ENCODE results near the gene LONRF3. TPM values are rescaled to one million over a fixed set of nuclear protein-coding genes. Genes with fewer than 3 reads are reported as not detected.

The LONRF3 gene
- total RNA-seq (1 to 10 TPM; 1.3 to 1.8 TPM), polyA plus RNA-seq (2.5 TPM)

DNA sequence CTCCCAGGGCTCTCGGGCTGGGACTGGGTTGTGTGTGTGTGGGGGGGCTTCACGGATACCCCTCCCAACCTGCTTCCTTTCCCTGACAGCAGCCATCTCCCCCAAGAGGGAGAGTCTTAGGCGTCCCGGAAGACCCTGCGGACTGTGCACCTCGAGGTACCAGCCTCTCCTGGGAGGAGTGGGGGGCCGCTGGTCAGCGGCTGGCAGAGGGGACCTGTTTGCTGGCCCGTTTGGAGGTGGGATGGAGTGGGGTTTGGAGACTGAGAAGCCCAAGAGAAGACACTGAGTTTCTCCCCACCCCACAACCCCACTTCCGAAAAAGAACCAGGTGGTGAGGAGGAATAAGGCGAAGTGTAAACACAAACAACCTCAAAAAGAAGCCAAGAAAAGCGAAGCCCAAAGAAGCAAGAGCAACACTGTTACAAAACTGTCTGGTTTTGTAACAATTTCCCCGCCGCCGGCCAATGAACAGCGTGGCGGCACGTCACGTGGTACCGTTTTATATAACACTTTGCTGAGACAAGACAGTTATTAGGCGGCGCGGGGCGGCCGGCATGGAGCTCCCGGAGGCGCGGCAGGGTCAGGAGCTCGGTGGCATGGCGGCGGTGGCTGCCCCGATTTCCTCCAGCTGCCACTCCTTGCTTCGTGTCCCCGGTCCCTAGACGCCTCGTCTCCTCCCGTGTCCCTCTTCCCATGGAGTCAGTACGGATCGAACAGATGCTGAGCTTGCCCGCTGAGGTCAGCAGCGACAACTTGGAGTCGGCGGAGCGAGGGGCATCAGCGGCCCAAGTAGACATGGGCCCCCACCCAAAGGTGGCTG, at the start of gene LONRF3:
Gene LONRF3, plus strand, starts transcription at position 531 of the 820 bp plus-strand sequence. Its CDS starts 163 bp downstream, at position 694.
- Mint-ChIP-seq H3K27me3 (peaks cover 24 to 28% of the 10 kb centered on the region in 2 donors), H3K4me1 (peaks cover 14 to 24% (median 15%) of the 10 kb centered on the region in 3 donors), H3K4me3 (peak within 1 kb of the TSS; percentile 82 to 94 (median 86)), H3K36me3 (no peaks in the 10 kb centered on the region), H3K27ac (peak within 1 kb of the TSS; percentile 80 to 98 (median 93)), H3K9me3 (peaks cover 0 to 6% (median 0%) of the 10 kb centered on the region in 5 donors)
- Histone ChIP-seq H3K4me3 (ENCODE audit: low read length) (peak within 1 kb of the TSS; percentile 50), H3K36me3 (ENCODE audit: insufficient read depth, low read length) (no peaks in the 10 kb centered on the region), H3K9me3 (ENCODE audit: low read length) (no peaks in the 10 kb centered on the region), H3K4me1 (ENCODE audit: insufficient read depth, low read length) (peaks cover 7% of the 10 kb centered on the region), H3K27me3 (ENCODE audit: insufficient read depth, low read length, poor library complexity, severe bottlenecking) (no peaks in the 10 kb centered on the region), H3K27ac (ENCODE audit: low read depth, low read length) (peak within 1 kb of the TSS; percentile 64)
- DNase-seq: peak; percentile 41 to 70 (median 57)
- ChIA-PET POLR2A (no interaction called here), CTCF (interaction anchor here (0.6 to 1.2 kb wide), 3 partner anchors 31 to 111 kb away, joined by 3 read pairs; no protein-coding TSS in a partner anchor)

DNA sequence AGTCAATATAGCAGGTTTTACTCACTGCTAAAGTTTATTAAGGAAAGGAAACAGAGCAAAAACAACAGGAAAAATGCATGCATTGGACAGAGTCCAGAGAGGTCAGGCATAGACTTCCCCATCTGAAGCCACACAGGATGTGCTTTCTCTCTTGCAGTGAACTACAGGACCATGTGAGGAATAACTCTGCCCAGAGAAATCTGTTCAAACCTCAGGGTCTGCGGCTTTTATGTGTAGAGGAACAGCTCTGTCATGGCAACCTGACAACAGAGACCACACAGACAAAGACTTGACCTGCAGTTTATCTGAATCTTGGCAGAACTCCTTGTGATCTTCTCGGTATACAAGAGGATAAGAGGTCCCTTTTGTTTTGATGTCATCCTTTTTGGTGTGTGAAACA, 46.3 kb upstream of the LONRF3 start:
- ChIA-PET POLR2A (no interaction called here), CTCF (no interaction called here)
- Mint-ChIP-seq H3K4me1 (no peaks in the 10 kb centered on the region), H3K27ac (no peak overlapping the region), H3K27me3 (peaks cover 0 to 2% of the 10 kb centered on the region in 2 donors), H3K4me3 (no peak overlapping the region), H3K9me3 (peaks cover 0 to 5% (median 0%) of the 10 kb centered on the region in 5 donors), H3K36me3 (no peaks in the 10 kb centered on the region)
- no peak for DNase-seq
- no peaks in the 10 kb centered on the region for H3K27me3 ChIP-seq (ENCODE audit: insufficient read depth, low read length, poor library complexity, severe bottlenecking)
- no peak overlapping the region for H3K4me3 ChIP-seq (ENCODE audit: low read length)
- H3K27ac ChIP-seq (ENCODE audit: low read depth, low read length): no peak overlapping the region
- no peaks in the 10 kb centered on the region for H3K36me3 ChIP-seq (ENCODE audit: insufficient read depth, low read length)
- no peaks in the 10 kb centered on the region for H3K4me1 ChIP-seq (ENCODE audit: insufficient read depth, low read length)
- no peaks in the 10 kb centered on the region for H3K9me3 ChIP-seq (ENCODE audit: low read length)

DNA sequence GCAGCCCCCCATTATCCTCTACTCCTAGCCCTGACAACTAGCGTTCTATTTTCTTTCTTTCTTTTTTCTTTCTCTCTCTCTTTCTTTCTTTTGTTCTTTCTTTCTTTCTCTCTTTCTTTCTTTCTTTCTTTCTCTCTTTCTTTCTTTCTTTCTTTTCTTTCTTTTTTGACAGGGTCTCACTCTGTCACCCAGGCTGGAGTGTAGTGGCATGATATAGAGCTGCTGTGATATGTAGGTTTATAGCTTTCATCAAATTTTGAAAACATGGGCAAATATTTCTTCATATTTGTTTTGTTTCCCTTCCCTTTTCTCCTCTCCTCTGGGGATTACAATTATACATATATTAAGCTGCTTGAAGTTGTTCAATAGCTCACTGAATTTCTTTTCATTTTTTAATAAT, 39.1 kb upstream of the LONRF3 start:
- Mint-ChIP-seq H3K4me1 (no peaks in the 10 kb centered on the region), H3K27me3 (peaks cover 5 to 6% of the 10 kb centered on the region in 2 donors), H3K36me3 (no peaks in the 10 kb centered on the region), H3K4me3 (no peak overlapping the region), H3K9me3 (peaks cover 0 to 2% (median 0%) of the 10 kb centered on the region in 5 donors), H3K27ac (no peak overlapping the region)
- Histone ChIP-seq H3K27me3 (ENCODE audit: insufficient read depth, low read length, poor library complexity, severe bottlenecking) (no peaks in the 10 kb centered on the region), H3K27ac (ENCODE audit: low read depth, low read length) (no peak overlapping the region), H3K36me3 (ENCODE audit: insufficient read depth, low read length) (no peaks in the 10 kb centered on the region), H3K4me3 (ENCODE audit: low read length) (no peak overlapping the region), H3K9me3 (ENCODE audit: low read length) (no peaks in the 10 kb centered on the region), H3K4me1 (ENCODE audit: insufficient read depth, low read length) (no peaks in the 10 kb centered on the region)
- ChIA-PET POLR2A (no interaction called here), CTCF (no interaction called here)
- no peak for DNase-seq

DNA sequence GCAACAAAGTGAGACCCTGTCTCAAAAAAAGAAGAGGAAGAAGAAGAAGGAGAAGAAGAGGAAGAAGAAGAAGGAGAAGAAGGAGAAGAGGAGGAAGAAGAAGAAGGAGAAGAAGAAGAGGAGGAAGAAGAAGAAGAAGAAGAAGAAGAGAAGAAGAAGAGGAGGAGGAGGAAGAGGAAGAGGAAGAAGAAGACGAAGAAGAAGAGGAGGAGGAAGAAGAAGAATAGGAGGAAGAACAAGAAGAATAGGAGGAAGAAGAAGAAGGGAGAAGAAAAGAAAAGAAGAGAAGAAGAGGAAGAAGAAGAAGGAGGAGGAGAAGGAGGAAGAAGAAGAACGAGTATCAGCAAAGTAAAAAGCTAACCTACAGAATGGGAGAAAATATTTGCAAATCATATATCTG, 33.3 kb upstream of the LONRF3 start:
- Mint-ChIP-seq H3K27me3 (peaks cover 5 to 10% of the 10 kb centered on the region in 2 donors), H3K4me1 (no peaks in the 10 kb centered on the region), H3K27ac (no peak overlapping the region), H3K4me3 (no peak overlapping the region), H3K36me3 (no peaks in the 10 kb centered on the region), H3K9me3 (no peaks in the 10 kb centered on the region)
- DNase-seq: no peak
- no peak overlapping the region for H3K27ac ChIP-seq (ENCODE audit: low read depth, low read length)
- no peaks in the 10 kb centered on the region for H3K36me3 ChIP-seq (ENCODE audit: insufficient read depth, low read length)
- H3K27me3 ChIP-seq (ENCODE audit: insufficient read depth, low read length, poor library complexity, severe bottlenecking): no peaks in the 10 kb centered on the region
- ChIA-PET POLR2A (no interaction called here), CTCF (no interaction called here)
- H3K4me1 ChIP-seq (ENCODE audit: insufficient read depth, low read length): no peaks in the 10 kb centered on the region
- no peak overlapping the region for H3K4me3 ChIP-seq (ENCODE audit: low read length)
- H3K9me3 ChIP-seq (ENCODE audit: low read length): no peaks in the 10 kb centered on the region

DNA sequence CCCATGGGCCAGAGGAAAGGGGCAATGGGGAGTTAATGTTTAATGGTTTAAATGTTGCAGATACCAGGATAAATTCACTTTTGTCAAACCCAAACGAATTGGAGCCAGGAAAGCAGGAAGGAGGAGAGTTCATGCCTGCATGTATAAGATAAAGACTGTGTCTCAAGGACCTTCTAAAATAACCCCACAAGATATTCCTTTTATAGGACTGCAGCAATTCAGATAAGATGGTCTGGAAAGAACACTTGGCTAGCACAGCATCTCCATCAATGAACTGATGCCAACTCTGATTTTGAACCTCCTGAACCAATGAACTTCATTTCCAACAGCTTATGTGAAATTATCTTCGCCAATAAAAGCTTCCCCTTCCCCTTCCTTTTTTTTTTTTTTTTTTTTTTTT, 31.3 kb upstream of the LONRF3 start:
- H3K27me3 Mint-ChIP-seq: peaks cover 0 to 8% of the 10 kb centered on the region in 2 donors
- no peaks in the 10 kb centered on the region for H3K4me1 Mint-ChIP-seq
- Histone ChIP-seq H3K27me3 (ENCODE audit: insufficient read depth, low read length, poor library complexity, severe bottlenecking) (no peaks in the 10 kb centered on the region), H3K27ac (ENCODE audit: low read depth, low read length) (no peak overlapping the region), H3K4me1 (ENCODE audit: insufficient read depth, low read length) (no peaks in the 10 kb centered on the region), H3K36me3 (ENCODE audit: insufficient read depth, low read length) (no peaks in the 10 kb centered on the region), H3K9me3 (ENCODE audit: low read length) (no peaks in the 10 kb centered on the region), H3K4me3 (ENCODE audit: low read length) (no peak overlapping the region)
- no peak overlapping the region for H3K4me3 Mint-ChIP-seq
- no peaks in the 10 kb centered on the region for H3K9me3 Mint-ChIP-seq
- no peak for DNase-seq
- ChIA-PET POLR2A (no interaction called here), CTCF (no interaction called here)
- H3K36me3 Mint-ChIP-seq: no peaks in the 10 kb centered on the region
- no peak overlapping the region for H3K27ac Mint-ChIP-seq

DNA sequence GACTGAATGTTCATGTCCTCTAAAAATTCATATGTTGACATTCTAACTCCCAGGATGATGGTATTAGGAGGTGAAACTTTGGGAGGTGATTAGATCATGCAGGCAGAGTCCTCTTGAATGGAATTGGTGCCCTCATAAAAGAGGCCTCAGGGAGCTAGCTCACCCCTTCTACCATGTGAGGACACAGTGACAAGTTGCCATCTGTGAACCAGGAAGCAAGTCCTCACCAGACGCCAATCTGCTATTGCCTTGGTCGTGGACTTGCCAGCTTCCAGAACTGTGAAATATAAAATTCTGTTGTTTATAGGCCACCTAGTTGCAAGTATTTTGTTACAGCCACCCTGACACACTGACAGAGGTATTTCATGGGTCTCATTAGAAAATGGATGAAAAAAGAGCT, 28.5 kb upstream of the LONRF3 start:
- Histone ChIP-seq H3K27ac (ENCODE audit: low read depth, low read length) (no peak overlapping the region), H3K4me1 (ENCODE audit: insufficient read depth, low read length) (no peaks in the 10 kb centered on the region), H3K4me3 (ENCODE audit: low read length) (no peak overlapping the region), H3K36me3 (ENCODE audit: insufficient read depth, low read length) (no peaks in the 10 kb centered on the region), H3K9me3 (ENCODE audit: low read length) (no peaks in the 10 kb centered on the region), H3K27me3 (ENCODE audit: insufficient read depth, low read length, poor library complexity, severe bottlenecking) (no peaks in the 10 kb centered on the region)
- H3K9me3 Mint-ChIP-seq: no peaks in the 10 kb centered on the region
- H3K36me3 Mint-ChIP-seq: no peaks in the 10 kb centered on the region
- DNase-seq: no peak
- POLR2A ChIA-PET: no interaction called here
- no peak overlapping the region for H3K4me3 Mint-ChIP-seq
- CTCF ChIA-PET: no interaction called here
- peaks cover 0 to 7% of the 10 kb centered on the region in 2 donors for H3K27me3 Mint-ChIP-seq
- H3K4me1 Mint-ChIP-seq: no peaks in the 10 kb centered on the region
- H3K27ac Mint-ChIP-seq: no peak overlapping the region

DNA sequence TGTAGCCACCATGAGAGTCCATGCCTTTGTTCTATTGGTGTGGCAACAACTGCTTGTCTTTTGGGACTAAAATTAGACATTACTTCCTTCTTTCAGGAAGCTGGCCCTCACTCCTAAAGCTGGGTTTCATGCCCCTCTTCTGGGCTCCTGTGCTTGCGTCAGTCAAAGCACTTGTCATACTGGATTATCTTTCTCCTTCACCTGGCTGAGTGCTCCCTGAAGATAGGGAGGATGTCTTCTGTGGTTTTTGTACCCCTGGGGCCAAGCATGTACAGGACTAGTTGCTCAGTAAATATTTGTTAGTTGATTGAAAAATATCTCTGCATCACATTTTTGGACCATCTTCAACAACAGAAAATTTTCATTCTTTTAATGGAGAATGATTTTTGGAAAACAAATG, 26.1 kb upstream of the LONRF3 start:
- no peaks in the 10 kb centered on the region for H3K4me1 ChIP-seq (ENCODE audit: insufficient read depth, low read length)
- ChIA-PET POLR2A (no interaction called here), CTCF (no interaction called here)
- no peaks in the 10 kb centered on the region for H3K36me3 ChIP-seq (ENCODE audit: insufficient read depth, low read length)
- H3K27ac ChIP-seq (ENCODE audit: low read depth, low read length): no peak overlapping the region
- Mint-ChIP-seq H3K27me3 (peaks cover 0 to 4% of the 10 kb centered on the region in 2 donors), H3K4me1 (no peaks in the 10 kb centered on the region), H3K9me3 (no peaks in the 10 kb centered on the region), H3K4me3 (no peak overlapping the region), H3K27ac (no peak overlapping the region), H3K36me3 (no peaks in the 10 kb centered on the region)
- H3K27me3 ChIP-seq (ENCODE audit: insufficient read depth, low read length, poor library complexity, severe bottlenecking): no peaks in the 10 kb centered on the region
- no peak overlapping the region for H3K4me3 ChIP-seq (ENCODE audit: low read length)
- no peaks in the 10 kb centered on the region for H3K9me3 ChIP-seq (ENCODE audit: low read length)
- DNase-seq: no peak

DNA sequence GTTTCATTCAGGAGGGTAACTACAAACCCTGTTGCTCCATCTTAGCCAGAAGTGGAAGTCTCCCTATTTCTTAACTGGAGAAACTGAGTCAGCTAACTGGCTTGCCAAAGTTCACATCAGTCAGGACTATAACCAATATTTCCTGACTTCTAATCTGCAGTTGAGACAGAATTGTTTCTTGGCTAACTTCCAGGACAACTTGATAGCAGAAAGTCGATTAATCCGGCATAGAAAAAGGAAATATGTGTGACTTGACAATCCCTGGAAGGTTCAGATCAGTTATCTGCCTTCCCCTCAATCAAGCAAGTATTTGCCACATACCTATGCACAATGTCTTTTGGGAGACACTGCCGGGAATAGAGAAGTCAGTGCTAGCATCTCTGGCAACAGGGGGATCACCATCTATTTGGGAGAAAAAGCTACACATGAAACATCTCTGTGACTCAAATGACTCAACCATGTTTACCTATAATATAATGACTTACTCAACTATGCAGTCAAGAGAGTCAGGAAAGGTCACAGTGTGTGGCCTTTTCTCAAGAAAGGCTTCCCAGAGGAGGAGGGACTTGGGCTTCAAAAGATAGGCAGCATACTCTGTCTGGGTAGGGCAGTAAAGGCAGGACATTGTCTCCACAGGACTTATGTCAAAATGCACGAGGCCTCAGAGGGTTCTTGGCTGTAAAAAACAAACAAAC, 12.4 kb upstream of the LONRF3 start:
- Histone ChIP-seq H3K4me1 (ENCODE audit: insufficient read depth, low read length) (no peaks in the 10 kb centered on the region), H3K9me3 (ENCODE audit: low read length) (no peaks in the 10 kb centered on the region), H3K27ac (ENCODE audit: low read depth, low read length) (no peak overlapping the region), H3K4me3 (ENCODE audit: low read length) (no peak overlapping the region), H3K36me3 (ENCODE audit: insufficient read depth, low read length) (no peaks in the 10 kb centered on the region), H3K27me3 (ENCODE audit: insufficient read depth, low read length, poor library complexity, severe bottlenecking) (no peaks in the 10 kb centered on the region)
- no peak for DNase-seq
- H3K9me3 Mint-ChIP-seq: no peaks in the 10 kb centered on the region
- no peaks in the 10 kb centered on the region for H3K27me3 Mint-ChIP-seq
- no peaks in the 10 kb centered on the region for H3K4me1 Mint-ChIP-seq
- H3K4me3 Mint-ChIP-seq: no peak overlapping the region
- H3K36me3 Mint-ChIP-seq: no peaks in the 10 kb centered on the region
- H3K27ac Mint-ChIP-seq: no peak overlapping the region
- CTCF ChIA-PET: no interaction called here
- POLR2A ChIA-PET: no interaction called here

Measured in CD8-positive, alpha-beta memory T cell (primary cell).